OCI-LY1 (cell line): ENCODE results near the gene SLC23A2.

Source experiments
- CTCF ChIP-seq: fragments of 200-600 bp; sonication (generic), shearing (Covaris generic); IDR thresholded peaks from 2 replicates; pipeline ENCODE4 v1.5.1; 2017; ENCODE audit warnings: mild to moderate bottlenecking, antibody characterized with exemption, low read length, moderate library complexity, mixed read lengths
- EZH2 ChIP-seq: fragments of 200-600 bp; sonication (generic), shearing (Covaris generic); IDR thresholded peaks from 2 replicates; pipeline ENCODE4 v1.8.0; 2017; ENCODE audit warnings: borderline replicate concordance, mixed run types, mild to moderate bottlenecking, antibody characterized with exemption, low read length, moderate library complexity, mixed read lengths

DNA sequence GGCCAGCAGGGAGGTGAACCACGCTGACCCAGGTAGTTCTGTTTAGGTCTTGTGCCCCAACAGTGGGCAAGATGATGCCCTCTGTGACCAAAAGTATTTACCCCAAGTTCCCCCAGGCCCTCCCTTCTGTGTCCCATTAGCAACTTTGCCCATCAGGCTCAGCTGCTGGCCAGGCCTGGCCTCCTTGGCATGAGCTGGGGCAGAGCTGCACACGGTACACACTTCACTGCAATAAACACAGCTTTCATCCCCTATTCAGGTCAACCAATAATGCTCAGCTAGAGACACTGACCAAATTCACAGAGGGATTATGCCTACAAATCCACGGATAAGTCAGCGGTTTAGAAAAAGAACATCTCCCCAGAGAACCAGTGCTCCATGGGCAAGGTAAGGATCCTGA is 103.7 kb downstream of the SLC23A2 start:
- TF ChIP-seq CTCF (no peak), EZH2 (no peak)
